Spinal cord (tissue), 10 donors: Measurements from ENCODE around the gene PPIA. TPM values are rescaled to one million over a fixed set of nuclear protein-coding genes. Genes with fewer than 3 reads are reported as not detected.
"Not testable (repeated sequence)": the region's sequence is repeated elsewhere in the genome, so short reads cannot be mapped to it uniquely, and the experiment has no call there.

ENCODE experiments used
- DNase-seq, 6 donors: peaks; one replicate each; pipeline versions ENCODE4 v3.0.0 to v3.0.0-alpha.2; 2013 to 2015; ENCODE audit warnings: low spot score in 6 of 6, low read depth in 4 of 6
- H3K27ac ChIP-seq: one replicate; pipeline ENCODE4 v1.5.1; 2013; ENCODE audit warnings: low read depth, low read length, control low read depth
- H3K27me3 ChIP-seq: one replicate; pipeline ENCODE4 v1.6.1; 2013; ENCODE audit warnings: low read length; ENCODE audit not compliant: control insufficient read depth, insufficient read depth
- H3K36me3 ChIP-seq: one replicate; pipeline ENCODE4 v1.6.1; 2013; ENCODE audit warnings: low read length; ENCODE audit not compliant: control insufficient read depth, insufficient read depth
- H3K4me1 ChIP-seq: one replicate; pipeline ENCODE4 v1.6.1; 2013; ENCODE audit warnings: low read length; ENCODE audit not compliant: control insufficient read depth, insufficient read depth
- H3K4me3 ChIP-seq: one replicate; pipeline ENCODE4 v1.5.1; 2013; ENCODE audit warnings: low read depth, low read length, control low read depth
- H3K9me3 ChIP-seq: one replicate; pipeline ENCODE4 v1.6.1; 2013; ENCODE audit warnings: low read length; ENCODE audit not compliant: control insufficient read depth, insufficient read depth
- WGBS: methylation state at CpG from one replicate; pipeline ENCODE4 v1.1.5; 2013; ENCODE audit warnings: missing lambda C conversion rate; ENCODE audit not compliant: insufficient coverage; 5-methylcytosine and 5-hydroxymethylcytosine counted together
- polyA plus RNA-seq, 2 donors: library from polyadenylated mRNA; unstranded; fragments of 120-200 nt; gene quantifications; one replicate each; pipeline ENCODE4 v1.2.1, GENCODE V29; 2013; ENCODE audit not compliant: insufficient read length in 2 of 2
- total RNA-seq, 2 donors: library from RNA; depleted of rRNA in 1 of 2; stranded (reverse); fragments of 120-200 nt in 1 of 2; fragments of >200 nt in 1 of 2; gene quantifications; one replicate each; pipeline versions ENCODE4 v1.2.3 to v1.2.4, GENCODE V29; 2013 to 2014
- donor health status: healthy.

PPIA gene
- total and polyA plus RNA-seq, 4 donors, result 1,246 to 1,903 (median 1,398) TPM

- WGBS, result 64% methylated on average over 3 of the region's 11 CpGs
- Histone ChIP-seq H3K4me3 (peak overlapping the region; percentile 87), H3K4me1 (peaks cover 11% of the 10 kb centered on the region), H3K27ac (peak overlapping the region; percentile 96)
- H3K36me3 ChIP-seq, H3K27me3 ChIP-seq, DNase-seq, H3K9me3 ChIP-seq: not testable (repeated sequence)
Observed at GRCh38 chr7:44846390-44846789, 49.9 kb downstream of the PPIA start.

DNA sequence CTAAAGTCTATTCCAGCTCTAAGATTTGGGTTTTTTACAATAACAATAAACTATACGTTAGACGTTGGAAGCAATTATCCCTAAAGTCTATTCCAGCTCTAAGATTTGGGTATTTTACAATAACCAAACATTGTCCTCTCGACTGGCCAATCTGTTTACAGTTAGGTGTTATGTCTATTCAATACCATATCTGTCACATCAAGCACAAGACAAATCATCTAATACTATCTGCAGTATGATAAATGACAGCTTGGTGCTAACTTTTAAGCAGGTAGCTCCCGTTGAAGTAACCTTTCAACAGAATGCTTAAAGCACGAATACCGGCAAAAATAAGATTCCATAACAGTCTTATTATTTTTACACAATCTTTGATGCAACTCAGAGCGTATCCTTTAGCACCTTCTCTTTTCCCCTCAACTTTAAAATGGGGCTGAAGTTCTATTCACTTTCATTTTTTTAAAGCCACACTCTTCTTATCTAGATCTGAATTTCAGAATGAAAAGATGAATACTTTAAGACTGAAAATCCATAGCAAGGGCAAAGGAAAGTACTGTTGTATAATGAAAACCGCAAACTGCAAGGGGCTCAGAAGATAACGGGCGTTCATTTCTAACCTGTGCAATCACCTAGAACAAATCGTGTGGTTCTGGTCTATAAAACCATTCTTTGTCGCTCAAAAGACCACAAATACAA lies 50.5 kb downstream of the PPIA start:
- peak overlapping the region; percentile 96 for H3K27ac ChIP-seq
- H3K27me3 ChIP-seq, result no peaks in the 10 kb centered on the region
- H3K36me3 ChIP-seq, result no peaks in the 10 kb centered on the region
- peak overlapping the region; percentile 87 for H3K4me3 ChIP-seq
- H3K9me3 ChIP-seq, result no peaks in the 10 kb centered on the region
- no peak for DNase-seq
- 0% methylated on average over 8 of the region's 12 CpGs for WGBS
- peaks cover 11% of the 10 kb centered on the region for H3K4me1 ChIP-seq

DNA sequence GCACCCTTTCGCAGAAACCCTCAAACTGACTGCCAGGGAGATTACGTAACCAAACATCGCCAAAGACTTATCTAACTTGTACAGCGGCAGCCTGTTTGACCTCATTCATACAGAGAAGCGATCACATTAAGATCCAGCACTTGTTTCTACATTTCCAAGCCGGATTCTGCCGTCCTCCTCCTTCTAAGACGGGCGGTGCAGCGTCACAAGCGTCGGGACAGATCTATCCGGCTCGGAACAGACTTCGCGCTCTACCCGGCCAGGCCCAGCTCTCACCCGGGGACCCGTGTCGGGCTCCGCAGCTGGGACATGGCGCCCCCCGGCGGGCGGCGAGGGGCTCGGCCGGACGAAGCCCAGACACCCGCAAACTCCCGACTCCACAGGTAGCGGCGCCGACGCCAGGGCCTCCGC lies 51.0 kb downstream of the PPIA start:
- WGBS, result 0% methylated on average over 36 of the region's 36 CpGs
- peak overlapping the region; percentile 87 for H3K4me3 ChIP-seq
- no peaks in the 10 kb centered on the region for H3K9me3 ChIP-seq
- peak; percentile 65 to 93 (median 72) for DNase-seq
- H3K4me1 ChIP-seq, result peaks cover 11% of the 10 kb centered on the region
- peak overlapping the region; percentile 96 for H3K27ac ChIP-seq
- no peaks in the 10 kb centered on the region for H3K36me3 ChIP-seq
- no peaks in the 10 kb centered on the region for H3K27me3 ChIP-seq

DNA sequence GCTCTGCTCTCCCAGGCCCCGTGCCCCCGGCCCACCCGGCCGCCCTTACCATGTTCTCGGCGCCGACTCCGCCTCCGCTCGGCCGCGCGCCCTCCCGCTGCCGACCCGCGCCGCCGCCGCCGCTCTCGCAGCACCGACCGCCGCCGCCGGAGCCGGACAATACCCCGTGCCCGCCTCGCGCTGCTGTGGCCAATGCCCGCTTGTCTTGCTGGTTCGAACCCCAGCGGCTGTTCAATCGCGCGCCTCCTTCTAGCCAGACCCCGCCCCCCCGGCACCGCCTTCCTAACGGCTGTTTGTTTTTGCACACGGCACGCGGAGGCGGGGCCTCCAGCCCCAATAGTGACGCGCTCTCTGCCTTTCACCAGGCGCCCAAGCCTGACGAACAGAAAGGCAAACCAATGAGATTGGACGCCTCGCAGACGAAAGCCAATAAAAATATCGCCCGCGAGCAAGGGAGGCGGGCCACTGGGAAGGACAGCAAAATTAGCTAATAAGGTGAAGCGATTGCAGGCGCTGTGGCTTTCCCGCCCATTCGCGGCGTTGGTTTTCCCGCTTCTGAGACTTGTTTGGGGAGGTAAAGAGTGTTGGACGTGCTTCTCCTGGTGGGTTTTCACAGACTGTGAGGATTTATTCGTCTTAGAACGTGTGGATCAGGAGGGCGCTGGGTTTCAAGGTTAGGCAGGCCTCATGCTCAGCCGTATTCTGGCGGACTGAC lies 51.6 kb downstream of the PPIA start, which contains the start of gene H2AZ2:
Gene H2AZ2 (minus strand): TSS at position 168 of the 715 bp plus-strand sequence. CDS start 116 bp downstream, at position 52.
- peak within 1 kb of the TSS; percentile 87 for H3K4me3 ChIP-seq
- peak; percentile 98 to 100 (median 100) for DNase-seq
- H3K9me3 ChIP-seq, result no peaks in the 10 kb centered on the region
- peak within 1 kb of the TSS; percentile 99 for H3K27ac ChIP-seq
- H3K27me3 ChIP-seq, result no peaks in the 10 kb centered on the region
- peaks cover 11% of the 10 kb centered on the region for H3K4me1 ChIP-seq
- WGBS, result under 1% methylated on average over 70 of the region's 70 CpGs
- no peaks in the 10 kb centered on the region for H3K36me3 ChIP-seq

GRCh38 chr7:44849259-44849884 lies 52.9 kb downstream of the PPIA start:
- no peak overlapping the region for H3K27ac ChIP-seq
- peaks cover 11% of the 10 kb centered on the region for H3K4me1 ChIP-seq
- DNase-seq, result no peak
- no peaks in the 10 kb centered on the region for H3K36me3 ChIP-seq
- no peaks in the 10 kb centered on the region for H3K27me3 ChIP-seq
- H3K9me3 ChIP-seq, result no peaks in the 10 kb centered on the region
- WGBS, result 96% methylated on average over 3 of the region's 10 CpGs
- H3K4me3 ChIP-seq, result no peak overlapping the region

DNA sequence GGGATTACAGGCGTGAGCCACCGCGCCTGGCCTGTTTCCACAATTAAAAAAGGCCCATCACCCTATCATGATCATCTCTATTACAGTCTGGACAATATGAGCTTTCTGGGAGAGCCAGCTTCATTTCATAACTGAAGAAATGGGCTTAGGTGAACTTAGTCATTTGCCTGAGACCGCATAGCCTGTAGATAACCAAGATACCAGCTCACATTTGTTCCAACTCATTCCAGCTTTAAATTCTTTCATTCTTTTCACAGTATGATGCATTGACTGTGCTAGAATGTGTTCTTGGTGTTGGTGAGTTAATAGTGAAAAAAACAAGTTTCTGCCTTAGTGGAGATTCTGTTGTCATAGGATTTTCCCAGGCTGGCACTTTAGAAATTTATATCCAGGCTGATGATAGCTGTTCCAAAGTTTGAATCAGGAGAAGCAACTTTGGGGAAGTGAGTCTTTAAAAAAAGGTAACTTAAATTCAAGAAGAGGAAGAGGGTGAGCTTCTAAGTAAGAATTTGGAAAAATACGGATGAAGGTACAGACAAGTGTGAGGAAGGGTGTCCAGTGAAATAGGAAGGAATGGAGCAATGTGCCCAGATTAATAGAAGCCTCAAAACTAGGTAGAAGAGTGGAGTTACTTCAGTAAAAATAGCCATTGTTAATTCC lies 53.5 kb downstream of the PPIA start:
- Histone ChIP-seq H3K4me1 (peaks cover 11% of the 10 kb centered on the region), H3K4me3 (no peak overlapping the region), H3K9me3 (no peaks in the 10 kb centered on the region), H3K36me3 (no peaks in the 10 kb centered on the region), H3K27ac (no peak overlapping the region), H3K27me3 (no peaks in the 10 kb centered on the region)
- WGBS, result 68% methylated on average over 4 of the region's 5 CpGs
- no peak for DNase-seq

DNA sequence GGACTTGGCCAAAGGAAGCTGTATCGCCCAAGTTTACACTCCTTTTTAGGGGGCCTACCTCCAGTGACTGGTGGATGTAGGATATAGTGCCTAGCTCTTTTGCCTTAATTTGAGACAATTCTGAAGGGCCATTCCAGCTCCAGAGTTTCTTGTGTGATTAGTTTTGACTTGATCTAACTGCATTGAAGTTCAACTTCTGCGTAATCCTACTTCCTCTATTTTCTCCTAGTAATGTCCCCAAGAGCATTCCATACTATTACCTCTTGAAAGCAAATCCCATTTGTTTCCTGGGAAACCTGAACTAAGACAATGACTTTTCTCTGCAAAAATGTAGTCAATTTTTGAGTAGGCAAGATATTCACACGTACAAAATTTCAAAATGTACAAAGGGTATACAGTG lies 56.1 kb downstream of the PPIA start:
- Histone ChIP-seq H3K9me3 (no peaks in the 10 kb centered on the region), H3K27ac (no peak overlapping the region), H3K27me3 (no peaks in the 10 kb centered on the region), H3K4me3 (no peak overlapping the region), H3K36me3 (no peaks in the 10 kb centered on the region), H3K4me1 (peaks cover 6% of the 10 kb centered on the region)
- DNase-seq, result no peak
- WGBS, result 94% methylated on average over 2 of the region's 3 CpGs

Other genes with a start within 250 kb of the PPIA start
- gene DDX56, start 222.8 kb upstream of the PPIA start, total RNA-seq, result 10 to 100 TPM; 37.0 to 60.3 TPM
- 10 to 100 TPM; 61.3 to 80.4 TPM for gene DDX56, start 222.8 kb upstream of the PPIA start, polyA plus RNA-seq
- gene TMED4, start 214.4 kb upstream of the PPIA start, total RNA-seq, result 100 to 1,000 TPM in 1 of 2 donors, 10 to 100 TPM in 1; 99.1 to 125 TPM
- gene TMED4, start 214.4 kb upstream of the PPIA start, polyA plus RNA-seq, result 10 to 100 TPM; 65.9 to 83.9 TPM
- gene OGDH, start 190.1 kb upstream of the PPIA start, total RNA-seq, result 10 to 100 TPM; 63.8 to 63.9 TPM
- gene OGDH, start 190.1 kb upstream of the PPIA start, polyA plus RNA-seq, result 10 to 100 TPM; 74.8 to 78.6 TPM
- 10 to 100 TPM; 11.6 to 21.4 TPM for gene ZMIZ2, start 47.8 kb upstream of the PPIA start, total RNA-seq
- 100 to 1,000 TPM; 106 to 137 TPM for gene ZMIZ2, start 47.8 kb upstream of the PPIA start, polyA plus RNA-seq
- 100 to 1,000 TPM; 161 to 264 TPM for gene H2AZ2, start 51.4 kb downstream of the PPIA start, total RNA-seq
- gene H2AZ2, start 51.4 kb downstream of the PPIA start, polyA plus RNA-seq, result 100 to 1,000 TPM; 188 to 232 TPM
- gene PURB, start 88.8 kb downstream of the PPIA start, total RNA-seq, result 10 to 100 TPM; 18.8 to 48.6 TPM
- gene PURB, start 88.8 kb downstream of the PPIA start, polyA plus RNA-seq, result 10 to 100 TPM; 21.1 to 25.1 TPM
- 1 to 10 TPM in 1 of 2 donors, under 1 TPM in 1; 0.55 to 1.4 TPM for gene MYO1G, start 182.3 kb downstream of the PPIA start, total RNA-seq
- under 1 TPM; 0.48 to 0.56 TPM for gene MYO1G, start 182.3 kb downstream of the PPIA start, polyA plus RNA-seq
- 10 to 100 TPM; 25.8 to 34.5 TPM for gene CCM2, start 203.5 kb downstream of the PPIA start, total RNA-seq
- 10 to 100 TPM; 48.6 to 48.9 TPM for gene CCM2, start 203.5 kb downstream of the PPIA start, polyA plus RNA-seq